ENCODE results near the gene S100Z.

S100Z gene

GRCh38 chr5:76861612-76862011 lies 11.8 kb downstream of the S100Z start:
- no peak for DNase-seq (ENCODE audit: low read depth)
- TF ChIP-seq CTCF (IDR thresholded peaks at IDR 0.05; ENCODE audit: insufficient read depth, low read depth, low read length, missing control alignments), result no peak
- no peak overlapping the region for H3K4me3 ChIP-seq (ENCODE audit: low read length)

GRCh38 chr5:76863001-76863400 lies 13.2 kb downstream of the S100Z start:
- peak; percentile 17 for DNase-seq (ENCODE audit: low read depth)
- H3K4me3 ChIP-seq (ENCODE audit: low read length), result no peak overlapping the region
- no peak for TF ChIP-seq CTCF (IDR thresholded peaks at IDR 0.05; ENCODE audit: insufficient read depth, low read depth, low read length, missing control alignments)

- DNase-seq (ENCODE audit: low read depth), result no peak
- no peak overlapping the region for H3K4me3 ChIP-seq (ENCODE audit: low read length)
- no peak for TF ChIP-seq CTCF (IDR thresholded peaks at IDR 0.05; ENCODE audit: insufficient read depth, low read depth, low read length, missing control alignments)
These were observed 16.7 kb downstream of the S100Z start for GRCh38 chr5:76866503-76866902.

GRCh38 chr5:76867038-76867437 lies 17.2 kb downstream of the S100Z start:
- TF ChIP-seq CTCF (IDR thresholded peaks at IDR 0.05; ENCODE audit: insufficient read depth, low read depth, low read length, missing control alignments), result no peak
- DNase-seq (ENCODE audit: low read depth), result no peak
- H3K4me3 ChIP-seq (ENCODE audit: low read length), result no peak overlapping the region

- peak; percentile 69 for DNase-seq (ENCODE audit: low read depth)
- peak; percentile 84 for TF ChIP-seq CTCF (IDR thresholded peaks at IDR 0.05; ENCODE audit: insufficient read depth, low read depth, low read length, missing control alignments)
- H3K4me3 ChIP-seq (ENCODE audit: low read length), result no peak overlapping the region
These were observed 18.2 kb downstream of the S100Z start for GRCh38 chr5:76867827-76868693.

GRCh38 chr5:76870046-76870445 lies 20.2 kb downstream of the S100Z start:
- peak; percentile 36 for DNase-seq (ENCODE audit: low read depth)
- H3K4me3 ChIP-seq (ENCODE audit: low read length), result no peak overlapping the region
- TF ChIP-seq CTCF (IDR thresholded peaks at IDR 0.05; ENCODE audit: insufficient read depth, low read depth, low read length, missing control alignments), result no peak
